ENCODE measurements around the gene MBD2.
A peak's percentile ranks its signal among the peaks of the same experiment; 100 is the strongest.

MBD2 gene

GRCh38 chr18:54247511-54248175 lies 23.2 kb upstream of the MBD2 start:
- H3K4me3 ChIP-seq (ENCODE audit: control insufficient read depth, low read depth, low read length): no peak overlapping the region
- DNase-seq (ENCODE audit: low read depth): no peak
- TF ChIP-seq, protein P1, sequence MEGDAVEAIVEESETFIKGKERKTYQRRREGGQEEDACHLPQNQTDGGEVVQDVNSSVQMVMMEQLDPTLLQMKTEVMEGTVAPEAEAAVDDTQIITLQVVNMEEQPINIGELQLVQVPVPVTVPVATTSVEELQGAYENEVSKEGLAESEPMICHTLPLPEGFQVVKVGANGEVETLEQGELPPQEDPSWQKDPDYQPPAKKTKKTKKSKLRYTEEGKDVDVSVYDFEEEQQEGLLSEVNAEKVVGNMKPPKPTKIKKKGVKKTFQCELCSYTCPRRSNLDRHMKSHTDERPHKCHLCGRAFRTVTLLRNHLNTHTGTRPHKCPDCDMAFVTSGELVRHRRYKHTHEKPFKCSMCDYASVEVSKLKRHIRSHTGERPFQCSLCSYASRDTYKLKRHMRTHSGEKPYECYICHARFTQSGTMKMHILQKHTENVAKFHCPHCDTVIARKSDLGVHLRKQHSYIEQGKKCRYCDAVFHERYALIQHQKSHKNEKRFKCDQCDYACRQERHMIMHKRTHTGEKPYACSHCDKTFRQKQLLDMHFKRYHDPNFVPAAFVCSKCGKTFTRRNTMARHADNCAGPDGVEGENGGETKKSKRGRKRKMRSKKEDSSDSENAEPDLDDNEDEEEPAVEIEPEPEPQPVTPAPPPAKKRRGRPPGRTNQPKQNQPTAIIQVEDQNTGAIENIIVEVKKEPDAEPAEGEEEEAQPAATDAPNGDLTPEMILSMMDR (IDR thresholded peaks at IDR 0.05; ENCODE audit: control insufficient read depth, insufficient read depth, low read depth, low read length, missing control alignments): no peak

DNA sequence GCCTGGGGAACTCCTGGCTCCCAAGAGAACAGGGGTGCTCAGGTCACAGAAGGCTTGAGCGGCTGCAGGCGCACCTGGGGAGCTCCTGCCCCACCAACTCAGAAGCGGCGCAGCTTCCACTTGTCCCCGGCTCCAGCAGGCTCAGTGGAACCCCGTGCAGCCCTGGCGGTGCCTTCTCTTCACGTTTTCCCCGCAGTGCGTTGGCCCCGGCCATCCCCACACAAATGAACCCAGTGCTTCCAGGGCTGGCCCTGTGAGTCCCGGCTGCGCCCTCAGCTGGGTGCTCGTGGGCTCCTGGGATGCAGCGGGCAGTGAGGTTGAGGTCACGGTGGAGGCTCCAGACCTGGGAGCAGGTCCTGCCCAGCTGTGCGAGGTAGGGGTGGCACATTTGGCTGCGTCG lies 17.9 kb upstream of the MBD2 start:
- DNase-seq (ENCODE audit: low read depth): no peak
- TF ChIP-seq, protein P1 (IDR thresholded peaks at IDR 0.05; ENCODE audit: control insufficient read depth, insufficient read depth, low read depth, low read length, missing control alignments): no peak
- H3K4me3 ChIP-seq (ENCODE audit: control insufficient read depth, low read depth, low read length): no peak overlapping the region

DNA sequence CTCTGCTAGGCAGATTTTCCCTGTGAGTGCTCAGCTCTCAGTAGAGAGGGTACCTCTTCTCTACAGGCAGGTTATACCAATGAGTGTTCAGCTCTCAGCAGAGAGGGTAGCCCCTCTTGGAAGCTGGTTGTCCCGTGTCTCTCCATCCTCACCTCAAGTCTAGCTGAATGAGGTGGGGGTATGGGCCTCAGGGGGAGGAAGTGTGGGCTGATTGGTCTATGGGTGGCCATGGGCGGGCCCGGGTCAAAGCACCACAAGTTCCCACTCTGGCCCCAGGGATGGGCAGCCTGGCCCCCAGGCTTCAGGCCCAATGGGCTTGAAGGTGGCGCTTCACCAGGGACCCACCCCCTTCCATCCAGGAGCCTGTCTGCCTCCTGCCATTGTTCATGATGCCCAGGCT lies 17.0 kb upstream of the MBD2 start:
- no peak for DNase-seq (ENCODE audit: low read depth)
- no peak overlapping the region for H3K4me3 ChIP-seq (ENCODE audit: control insufficient read depth, low read depth, low read length)
- TF ChIP-seq, protein P1 (IDR thresholded peaks at IDR 0.05; ENCODE audit: control insufficient read depth, insufficient read depth, low read depth, low read length, missing control alignments): no peak

DNA sequence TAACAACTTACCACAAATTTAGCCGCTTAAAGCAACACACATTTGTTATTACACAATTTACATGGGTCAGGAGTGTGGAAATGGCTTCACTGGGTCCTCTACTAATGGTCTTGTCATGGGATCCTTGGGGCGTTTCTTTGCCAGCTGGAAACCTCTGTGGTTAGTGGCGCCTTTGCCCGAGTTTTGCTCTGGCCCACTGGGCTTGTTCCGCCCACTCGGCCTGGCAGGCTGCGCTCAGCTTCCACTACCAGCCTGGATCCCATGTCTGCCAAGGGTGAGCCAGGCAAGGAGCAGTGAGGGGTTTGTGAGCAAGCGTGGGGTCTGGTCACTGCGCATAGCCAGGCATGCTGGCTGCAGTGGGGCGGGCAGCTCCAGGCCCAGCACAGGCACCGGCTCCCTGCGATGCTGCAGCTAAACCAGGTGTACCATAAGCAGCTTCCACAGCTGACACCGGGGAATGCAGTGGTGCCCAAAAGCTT lies 16.2 kb upstream of the MBD2 start:
- H3K4me3 ChIP-seq (ENCODE audit: control insufficient read depth, low read depth, low read length): no peak overlapping the region
- TF ChIP-seq, protein P1 (IDR thresholded peaks at IDR 0.05; ENCODE audit: control insufficient read depth, insufficient read depth, low read depth, low read length, missing control alignments): no peak
- DNase-seq (ENCODE audit: low read depth): peak; percentile 45

DNA sequence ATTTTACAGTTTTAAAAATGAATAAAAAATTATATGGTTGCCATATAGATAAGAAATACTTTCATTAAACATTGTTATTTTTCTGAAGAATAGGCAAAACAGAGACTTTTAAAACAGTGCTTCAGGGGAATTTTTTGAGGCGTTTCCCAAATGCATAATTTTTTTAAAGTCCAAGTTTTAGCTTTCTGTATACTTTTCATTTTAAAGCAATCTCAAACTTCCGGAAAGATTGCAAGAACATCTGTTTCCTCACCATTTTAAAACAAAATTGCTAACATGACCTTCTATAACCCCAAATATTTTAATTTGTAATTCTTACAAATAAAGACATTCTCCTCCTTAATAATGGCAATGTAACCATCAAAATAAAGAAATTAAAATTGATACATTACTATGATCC lies 15.1 kb upstream of the MBD2 start:
- no peak for DNase-seq (ENCODE audit: low read depth)
- H3K4me3 ChIP-seq (ENCODE audit: control insufficient read depth, low read depth, low read length): no peak overlapping the region
- TF ChIP-seq, protein P1 (IDR thresholded peaks at IDR 0.05; ENCODE audit: control insufficient read depth, insufficient read depth, low read depth, low read length, missing control alignments): no peak

- TF ChIP-seq, protein P1 (IDR thresholded peaks at IDR 0.05; ENCODE audit: control insufficient read depth, insufficient read depth, low read depth, low read length, missing control alignments): no peak
- H3K4me3 ChIP-seq (ENCODE audit: control insufficient read depth, low read depth, low read length): no peak overlapping the region
- no peak for DNase-seq (ENCODE audit: low read depth)
Observed at GRCh38 chr18:54239091-54239490, 14.6 kb upstream of the MBD2 start.
